Ovary (tissue), 3 donors: ENCODE data around the gene KCNK4.

Source experiments
- CTCF ChIP-seq, 3 donors: fragments of 450-650 bp in 2 of 3; fragments of 200-600 bp in 1 of 3; IDR thresholded peaks; one replicate each; pipeline versions ENCODE4 v1.5.1 to v1.8.0; 2016 to 2022; ENCODE audit warnings: antibody characterized with exemption in 3 of 3, mild to moderate bottlenecking in 1 of 3
- EP300 ChIP-seq: sonication (generic); formaldehyde crosslinking; IDR thresholded peaks from one replicate; pipeline ENCODE4 v1.6.1; 2017; ENCODE audit warnings: antibody characterized with exemption
- POLR2A ChIP-seq: fragments of 450-650 bp; IDR thresholded peaks from one replicate; pipeline ENCODE4 v1.6.1; 2017; ENCODE audit warnings: antibody characterized with exemption, mild to moderate bottlenecking, moderate library complexity
- donor health status: DM: no; HTN: no; CAD: no.

DNA sequence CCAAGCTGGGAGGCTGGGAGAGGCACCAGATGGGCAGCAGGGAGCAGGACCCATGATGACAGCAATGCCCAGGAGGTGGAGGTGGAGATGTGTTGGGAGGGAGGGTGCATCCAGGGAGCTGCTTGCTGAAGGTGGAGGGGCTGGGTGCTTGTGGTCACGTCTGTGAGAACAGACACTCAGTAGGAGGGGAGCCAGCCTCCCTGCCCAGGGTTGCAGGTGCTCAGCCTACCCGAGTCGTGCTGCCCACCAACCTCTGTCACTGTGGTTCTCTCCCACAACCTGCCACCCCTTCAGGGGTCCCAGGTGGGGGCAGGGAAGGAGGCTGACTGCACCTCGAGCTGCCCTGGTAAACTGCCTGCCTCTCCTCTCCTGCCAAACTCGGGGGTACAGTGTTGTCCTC, 32.3 kb downstream of the KCNK4 start:
- TF ChIP-seq CTCF (IDR thresholded peaks at IDR 0.05) (no peak), POLR2A (no peak), EP300 (no peak)
